Loucy (cell line): ENCODE measurements around the gene VAPB.

Source experiments
- H2AFZ ChIP-seq: fragments of 200-600 bp; sonication (generic); 2 replicates; pipeline ENCODE4 v1.6.0; 2016; ENCODE audit warnings: antibody characterized with exemption, mild to moderate bottlenecking, low read length, moderate library complexity
- H3F3A ChIP-seq: fragments of 200-600 bp; 2 replicates; pipeline ENCODE4 v1.6.0; 2016; ENCODE audit warnings: antibody characterized with exemption, low read depth, mild to moderate bottlenecking
- H3K27me3 ChIP-seq: fragments of 200-600 bp; sonication (generic); 2 replicates; pipeline ENCODE4 v1.6.1; 2014; ENCODE audit warnings: low read length, mild to moderate bottlenecking; ENCODE audit not compliant: insufficient read depth, poor library complexity, severe bottlenecking
- H3K36me3 ChIP-seq: fragments of 200-600 bp; sonication (generic); 2 replicates; pipeline ENCODE4 v1.6.1; 2016; ENCODE audit warnings: low read length; ENCODE audit not compliant: insufficient read depth
- H3K4me1 ChIP-seq: fragments of 200-600 bp; sonication (generic); 2 replicates; pipeline ENCODE4 v1.5.1; 2014; ENCODE audit warnings: low read length, mild to moderate bottlenecking; ENCODE audit not compliant: insufficient read depth, poor library complexity, severe bottlenecking
- H3K4me2 ChIP-seq: fragments of 200-600 bp; sonication (generic); 2 replicates; pipeline ENCODE4 v1.6.0; 2014; ENCODE audit warnings: antibody characterized with exemption, low read length, low read depth, mild to moderate bottlenecking; ENCODE audit not compliant: poor library complexity, severe bottlenecking
- H3K4me3 ChIP-seq: fragments of 200-600 bp; sonication (generic); 2 replicates; pipeline ENCODE4 v1.5.1; 2014; ENCODE audit warnings: low read length, mild to moderate bottlenecking, mixed read lengths; ENCODE audit not compliant: poor library complexity, severe bottlenecking
- H3K79me2 ChIP-seq: fragments of 200-600 bp; sonication (generic); 2 replicates; pipeline ENCODE4 v1.6.1; 2014; ENCODE audit warnings: low read length; ENCODE audit not compliant: insufficient read depth
- H3K9ac ChIP-seq: fragments of 200-600 bp; sonication (generic); 2 replicates; pipeline ENCODE4 v1.6.0; 2014; ENCODE audit warnings: mild to moderate bottlenecking, low read depth, low read length, moderate library complexity; ENCODE audit not compliant: poor library complexity, severe bottlenecking
- H3K9me2 ChIP-seq: fragments of 200-600 bp; sonication (generic); replicated peaks from 2 replicates; pipeline ENCODE4 v1.6.1; 2016; ENCODE audit warnings: low read depth, low read length, mixed read lengths
- H3K9me3 ChIP-seq: fragments of 200-600 bp; sonication (generic); 2 replicates; pipeline ENCODE4 v1.6.1; 2014; ENCODE audit warnings: mild to moderate bottlenecking, antibody characterized with exemption, low read length, low read depth; ENCODE audit not compliant: insufficient read depth
- H4K20me1 ChIP-seq: fragments of 200-600 bp; sonication (generic); 2 replicates; pipeline ENCODE4 v1.6.0; 2014; ENCODE audit warnings: antibody characterized with exemption, low read length, mild to moderate bottlenecking; ENCODE audit not compliant: insufficient read depth, poor library complexity, severe bottlenecking
- CTCF ChIP-seq: fragments of 200-600 bp; sonication (generic); conservative IDR thresholded peaks from 2 replicates; pipeline ENCODE4 v1.5.1; 2014; ENCODE audit warnings: mild to moderate bottlenecking, antibody characterized with exemption, low read length
- EZH2phosphoT487 ChIP-seq: fragments of 200-600 bp; IDR thresholded peaks from 2 replicates; pipeline ENCODE4 v1.6.1; 2018; ENCODE audit warnings: antibody characterized with exemption, mild to moderate bottlenecking, moderate library complexity, borderline replicate concordance

Gene VAPB

GRCh38 chr20:58466095-58466708, 77.2 kb downstream of the VAPB start:
- no peak for TF ChIP-seq EZH2phosphoT487
- TF ChIP-seq CTCF = no peak
- Histone ChIP-seq H2AFZ (no peak overlapping the region), H3K9me3 (no peaks in the 10 kb centered on the region), H3K9me2 (no peaks in the 10 kb centered on the region), H3K9ac (no peak overlapping the region), H3F3A (no peaks in the 10 kb centered on the region), H4K20me1 (no peaks in the 10 kb centered on the region), H3K79me2 (no peaks in the 10 kb centered on the region), H3K4me3 (no peak overlapping the region), H3K4me1 (no peaks in the 10 kb centered on the region), H3K27me3 (no peaks in the 10 kb centered on the region), H3K4me2 (no peak overlapping the region), H3K36me3 (no peaks in the 10 kb centered on the region)

DNA sequence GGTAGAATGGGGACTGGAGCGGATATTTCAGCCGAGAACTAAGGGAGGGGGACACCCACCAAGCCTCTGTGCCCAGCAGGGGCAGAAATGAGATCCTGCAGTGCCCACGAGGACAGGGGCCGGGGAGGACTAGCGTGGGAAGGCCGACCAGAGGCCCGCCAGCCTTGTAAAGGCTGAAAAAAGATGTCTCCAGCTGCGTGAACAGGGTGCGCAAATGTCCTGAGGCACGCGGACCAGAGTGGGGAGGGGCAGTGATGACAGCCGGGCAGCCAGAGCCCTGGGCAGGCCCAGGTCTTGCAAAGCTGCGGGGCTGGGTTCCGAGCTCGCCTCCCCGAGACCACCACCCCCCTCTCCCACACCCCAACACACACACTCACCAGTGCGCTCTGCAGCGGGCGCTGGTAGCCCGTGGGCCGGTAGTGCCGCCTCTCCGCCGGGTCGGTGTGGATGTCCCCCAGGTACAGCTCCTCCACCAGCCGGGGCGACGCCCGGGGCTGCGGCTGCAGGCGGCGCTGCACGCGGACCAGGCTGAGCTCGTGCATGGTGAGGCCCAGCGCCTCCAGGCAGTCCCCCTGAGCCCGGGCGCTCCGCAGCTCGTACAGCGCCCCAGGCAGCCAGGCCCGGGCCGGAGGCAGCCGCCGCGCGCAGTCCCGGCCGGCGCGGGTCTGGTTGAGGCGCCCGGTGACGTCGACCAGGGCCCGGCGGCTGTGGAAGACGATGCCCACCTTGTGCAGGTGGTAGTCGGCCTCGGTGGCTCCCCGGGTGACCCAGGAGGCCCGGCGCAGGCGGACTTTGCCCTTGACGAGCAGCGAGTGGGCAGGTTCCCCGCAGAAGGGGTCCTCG, 77.9 kb downstream of the VAPB start:
- Histone ChIP-seq H3K27me3 (no peaks in the 10 kb centered on the region), H3K4me2 (no peak overlapping the region), H2AFZ (no peak overlapping the region), H4K20me1 (no peaks in the 10 kb centered on the region), H3K9me3 (no peaks in the 10 kb centered on the region), H3K4me1 (no peaks in the 10 kb centered on the region), H3K79me2 (no peaks in the 10 kb centered on the region), H3K9me2 (no peaks in the 10 kb centered on the region), H3F3A (no peaks in the 10 kb centered on the region), H3K36me3 (no peaks in the 10 kb centered on the region), H3K9ac (no peak overlapping the region), H3K4me3 (no peak overlapping the region)
- TF ChIP-seq CTCF = no peak
- TF ChIP-seq EZH2phosphoT487 = no peak

- no peak overlapping the region for H3K9ac ChIP-seq
- no peaks in the 10 kb centered on the region for H3K9me2 ChIP-seq
- H3K79me2 ChIP-seq = no peaks in the 10 kb centered on the region
- H3K27me3 ChIP-seq = no peaks in the 10 kb centered on the region
- no peaks in the 10 kb centered on the region for H4K20me1 ChIP-seq
- no peaks in the 10 kb centered on the region for H3F3A ChIP-seq
- TF ChIP-seq EZH2phosphoT487 (no peak), CTCF (no peak)
- H3K4me1 ChIP-seq = no peaks in the 10 kb centered on the region
- H3K4me3 ChIP-seq = no peak overlapping the region
- no peak overlapping the region for H3K4me2 ChIP-seq
- no peaks in the 10 kb centered on the region for H3K36me3 ChIP-seq
- H3K9me3 ChIP-seq = no peaks in the 10 kb centered on the region
- H2AFZ ChIP-seq = no peak overlapping the region
Observed at GRCh38 chr20:58467572-58468527, 78.8 kb downstream of the VAPB start.
